MCF 10A (cell line): ENCODE measurements around the gene SLC47A2. TPM values are rescaled to one million over a fixed set of nuclear protein-coding genes. Genes with fewer than 3 reads are reported as not detected.
A peak's percentile ranks its signal among the peaks of the same experiment; 100 is the strongest.

Experiments used
- BruUV-seq: library from RNA; stranded (reverse); fragments of 400-500 nt; replicated peaks from 2 replicates; lab custom pipeline; 2021; lab: Mats Ljungman, UMichigan
- CTCF ChIA-PET: fragments of 300-600 bp; sonication (Branson Sonifier 250); formaldehyde crosslinking; extraction: SDS; loops from one replicate; lab custom pipeline; 2021; ENCODE audit warnings: antibody characterized with exemption, inconsistent platforms; lab: Yijun Ruan, JAX
- POLR2A ChIA-PET: fragments of 300-600, 350-650 bp; sonication (Branson Sonifier 250); formaldehyde crosslinking; extraction: SDS; loops from one replicate; lab custom pipeline; 2020; ENCODE audit warnings: antibody characterized with exemption, inconsistent platforms; lab: Yijun Ruan, JAX
- DNase-seq: peaks from one replicate; pipeline ENCODE4 v3.0.0-alpha.2; 2018; ENCODE audit not compliant: unreplicated experiment
- H3K27ac Mint-ChIP-seq: one replicate; pipeline ENCODE4 v1.8.0; 2022; ENCODE audit warnings: mild to moderate bottlenecking, low read depth, mixed read lengths; ENCODE audit not compliant: unreplicated experiment
- H3K27me3 Mint-ChIP-seq: one replicate; pipeline ENCODE4 v1.8.0; 2022; ENCODE audit warnings: mixed read lengths; ENCODE audit not compliant: insufficient read depth, unreplicated experiment
- H3K36me3 Mint-ChIP-seq: one replicate; pipeline ENCODE4 v1.8.0; 2022; ENCODE audit warnings: mild to moderate bottlenecking, moderate library complexity, mixed read lengths; ENCODE audit not compliant: insufficient read depth, unreplicated experiment
- H3K4me1 Mint-ChIP-seq: one replicate; pipeline ENCODE4 v1.8.0; 2022; ENCODE audit warnings: mixed read lengths; ENCODE audit not compliant: insufficient read depth, unreplicated experiment
- H3K4me3 Mint-ChIP-seq: one replicate; pipeline ENCODE4 v1.8.0; 2022; ENCODE audit warnings: mild to moderate bottlenecking, moderate library complexity, mixed read lengths; ENCODE audit not compliant: unreplicated experiment
- H3K9me3 Mint-ChIP-seq: one replicate; pipeline ENCODE4 v1.8.0; 2022; ENCODE audit warnings: mixed read lengths; ENCODE audit not compliant: unreplicated experiment
- intact Hi-C: fragments of 100-400 bp; cut with micrococcal nuclease; formaldehyde crosslinking; loops from 2 replicates; pipeline ENCODE4 v1.14.1; 2022
- total RNA-seq: library from RNA; stranded (reverse); gene quantifications from 2 replicates; pipeline ENCODE4 v1.2.3, GENCODE V29; 2022
- TF ChIP-seq, protein P1 (sequence below): fragments of 200-600 bp; IDR thresholded peaks from one replicate; pipeline ENCODE4 v1.8.0; 2022; ENCODE audit warnings: antibody characterized with exemption, mild to moderate bottlenecking; ENCODE audit not compliant: unreplicated experiment

The SLC47A2 gene
- total RNA-seq, 1 experiment from 2014 or later: 0.54 TPM

- intact Hi-C loops: loop anchor here (1.0 to 5.0 kb wide), 2 partner anchors 26 to 80 kb away; partner anchors contain the start of gene ALDH3A2
- H3K4me3 Mint-ChIP-seq: peak overlapping the region; percentile 21
- H3K27me3 Mint-ChIP-seq: no peaks in the 10 kb centered on the region
- TF ChIP-seq, protein P1, sequence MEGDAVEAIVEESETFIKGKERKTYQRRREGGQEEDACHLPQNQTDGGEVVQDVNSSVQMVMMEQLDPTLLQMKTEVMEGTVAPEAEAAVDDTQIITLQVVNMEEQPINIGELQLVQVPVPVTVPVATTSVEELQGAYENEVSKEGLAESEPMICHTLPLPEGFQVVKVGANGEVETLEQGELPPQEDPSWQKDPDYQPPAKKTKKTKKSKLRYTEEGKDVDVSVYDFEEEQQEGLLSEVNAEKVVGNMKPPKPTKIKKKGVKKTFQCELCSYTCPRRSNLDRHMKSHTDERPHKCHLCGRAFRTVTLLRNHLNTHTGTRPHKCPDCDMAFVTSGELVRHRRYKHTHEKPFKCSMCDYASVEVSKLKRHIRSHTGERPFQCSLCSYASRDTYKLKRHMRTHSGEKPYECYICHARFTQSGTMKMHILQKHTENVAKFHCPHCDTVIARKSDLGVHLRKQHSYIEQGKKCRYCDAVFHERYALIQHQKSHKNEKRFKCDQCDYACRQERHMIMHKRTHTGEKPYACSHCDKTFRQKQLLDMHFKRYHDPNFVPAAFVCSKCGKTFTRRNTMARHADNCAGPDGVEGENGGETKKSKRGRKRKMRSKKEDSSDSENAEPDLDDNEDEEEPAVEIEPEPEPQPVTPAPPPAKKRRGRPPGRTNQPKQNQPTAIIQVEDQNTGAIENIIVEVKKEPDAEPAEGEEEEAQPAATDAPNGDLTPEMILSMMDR: no peak
- H3K27ac Mint-ChIP-seq: peak overlapping the region; percentile 97
- H3K36me3 Mint-ChIP-seq: peaks cover 8% of the 10 kb centered on the region
- ChIA-PET POLR2A (interaction anchor here (0.7 to 13.1 kb wide), 17 partner anchors 8 to 278 kb away, joined by 3 to 340 read pairs (median 7); partner anchors contain the start of genes ALDH3A1, ALDH3A2 and SLC47A2), CTCF (interaction anchor here (0.6 to 3.4 kb wide), 9 partner anchors 19 to 197 kb away, joined by 3 to 22 read pairs (median 5); partner anchors contain the start of gene ALDH3A2)
- peaks cover 32% of the 10 kb centered on the region for H3K4me1 Mint-ChIP-seq
- no peaks in the 10 kb centered on the region for H3K9me3 Mint-ChIP-seq
- BruUV-seq: TSS peak; percentile 49
- no peak for DNase-seq
Measured at GRCh38 chr17:19726631-19727376, 10.4 kb upstream of the SLC47A2 start.

DNA sequence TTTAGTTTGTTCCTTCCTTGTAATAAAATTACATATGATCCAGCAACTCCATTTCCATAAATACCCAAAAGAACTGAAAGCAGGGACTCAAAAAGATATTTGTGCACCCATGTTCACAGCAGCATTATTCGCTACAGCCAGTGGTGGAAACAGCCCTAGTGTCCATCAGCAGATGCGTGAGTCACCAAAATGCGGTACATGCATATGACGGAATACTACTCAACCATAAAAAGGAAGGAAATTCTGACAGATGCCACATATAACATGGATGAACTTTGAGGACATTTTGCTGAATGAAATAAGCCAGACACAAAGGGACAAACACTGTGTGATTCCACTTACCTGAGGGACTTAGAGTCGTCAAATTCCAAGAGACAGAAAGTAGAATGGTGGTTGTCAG is 9.1 kb upstream of the SLC47A2 start:
- Mint-ChIP-seq H3K27ac (peak overlapping the region; percentile 88), H3K27me3 (no peaks in the 10 kb centered on the region), H3K36me3 (peaks cover 8% of the 10 kb centered on the region), H3K4me3 (peak overlapping the region; percentile 57), H3K9me3 (no peaks in the 10 kb centered on the region), H3K4me1 (peaks cover 45% of the 10 kb centered on the region)
- BruUV-seq: no TSS peak
- ChIA-PET POLR2A (interaction anchor here (0.6 to 13.1 kb wide), 7 partner anchors 10 to 77 kb away, joined by 3 to 340 read pairs (median 3); partner anchors contain the start of genes ALDH3A1 and ALDH3A2), CTCF (interaction anchor here (0.7 to 3.4 kb wide), 3 partner anchors 30 to 78 kb away, joined by 3 to 22 read pairs (median 3); no protein-coding TSS in a partner anchor)
- TF ChIP-seq, protein P1: no peak
- intact Hi-C loops: loop anchor here (5.0 kb wide), 1 partner anchor 78 kb away; the partner anchor contains the start of gene ALDH3A2
- DNase-seq: no peak

DNA sequence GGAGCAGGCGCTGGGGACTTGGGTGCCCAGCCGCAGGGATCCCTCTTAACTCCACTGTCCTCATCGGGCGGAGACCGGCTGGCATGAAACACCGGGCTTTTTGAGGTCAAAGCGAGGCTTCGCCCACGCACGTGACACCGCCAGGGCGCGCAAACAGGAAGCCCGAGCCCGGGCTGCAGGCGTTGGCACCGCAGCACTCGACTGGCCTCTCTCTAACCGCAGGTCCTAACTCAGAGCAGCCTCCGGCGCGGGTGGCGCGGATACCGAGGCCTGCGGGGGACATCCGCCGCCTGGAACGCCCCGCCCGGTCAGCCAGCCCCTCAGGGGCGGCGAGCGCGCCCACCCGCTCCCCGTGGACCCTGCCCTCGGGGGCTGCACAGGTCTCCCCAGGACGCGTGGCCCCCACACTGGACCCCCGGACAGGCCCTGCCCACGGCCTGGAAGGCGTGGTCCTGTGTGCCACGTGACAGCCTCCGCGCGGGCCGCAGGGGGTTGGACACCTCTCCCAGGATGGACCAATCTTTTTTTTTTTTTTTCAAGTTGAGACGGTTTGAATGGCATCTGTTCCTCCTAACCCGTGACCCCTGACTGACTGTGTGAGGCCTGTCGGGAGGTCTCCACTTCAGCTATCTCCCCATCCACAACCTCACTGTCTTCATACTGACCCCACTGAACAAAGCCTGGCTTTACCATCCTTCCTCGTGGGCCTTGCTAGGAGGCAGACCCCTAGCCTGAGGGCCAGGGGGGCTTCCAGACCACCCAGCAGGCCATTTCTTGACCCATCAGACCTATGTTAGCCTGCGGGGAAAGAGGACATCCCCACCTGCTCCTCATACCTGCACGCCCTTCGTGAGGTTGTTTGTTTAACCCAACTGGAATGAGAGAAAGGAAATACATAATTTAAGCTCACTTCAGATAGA is 8.4 kb upstream of the SLC47A2 start:
- TF ChIP-seq, protein P1: no peak
- Mint-ChIP-seq H3K36me3 (peaks cover 8% of the 10 kb centered on the region), H3K4me3 (peak overlapping the region; percentile 57), H3K4me1 (peaks cover 52% of the 10 kb centered on the region), H3K27me3 (no peaks in the 10 kb centered on the region), H3K27ac (peak overlapping the region; percentile 88), H3K9me3 (no peaks in the 10 kb centered on the region)
- peak; percentile 91 for DNase-seq
- CTCF ChIA-PET: interaction anchor here (0.7 to 1.6 kb wide), 4 partner anchors 31 to 211 kb away, joined by 3 to 4 read pairs (median 3); no protein-coding TSS in a partner anchor
- BruUV-seq: no TSS peak
- intact Hi-C loops: loop anchor here (5.0 kb wide), 1 partner anchor 77 kb away; the partner anchor contains the start of gene ALDH3A2
- POLR2A ChIA-PET: interaction anchor here (0.6 to 13.1 kb wide), 10 partner anchors 10 to 76 kb away, joined by 3 to 340 read pairs (median 4); partner anchors contain the start of genes ALDH3A1 and ALDH3A2
